ENCODE measurements around the gene LRRC27.

- no peak for TF ChIP-seq CTCF (IDR thresholded peaks at IDR 0.05)
- no peak for TF ChIP-seq EP300 (IDR thresholded peaks at IDR 0.05; ENCODE audit: low read depth)
Measured at GRCh38 chr10:132303361-132304115, 28.5 kb upstream of the LRRC27 start.

All from transverse colon (tissue), 3 donors.